ENCODE results near the gene ATP6AP2. TPM values are rescaled to one million over a fixed set of nuclear protein-coding genes. Genes with fewer than 3 reads are reported as not detected.
"Not testable (repeated sequence)": the region's sequence is repeated elsewhere in the genome, so short reads cannot be mapped to it uniquely, and the experiment has no call there.

The ATP6AP2 gene
- total RNA-seq, 1 experiment from 2014 or later, result 77.6 TPM

DNA sequence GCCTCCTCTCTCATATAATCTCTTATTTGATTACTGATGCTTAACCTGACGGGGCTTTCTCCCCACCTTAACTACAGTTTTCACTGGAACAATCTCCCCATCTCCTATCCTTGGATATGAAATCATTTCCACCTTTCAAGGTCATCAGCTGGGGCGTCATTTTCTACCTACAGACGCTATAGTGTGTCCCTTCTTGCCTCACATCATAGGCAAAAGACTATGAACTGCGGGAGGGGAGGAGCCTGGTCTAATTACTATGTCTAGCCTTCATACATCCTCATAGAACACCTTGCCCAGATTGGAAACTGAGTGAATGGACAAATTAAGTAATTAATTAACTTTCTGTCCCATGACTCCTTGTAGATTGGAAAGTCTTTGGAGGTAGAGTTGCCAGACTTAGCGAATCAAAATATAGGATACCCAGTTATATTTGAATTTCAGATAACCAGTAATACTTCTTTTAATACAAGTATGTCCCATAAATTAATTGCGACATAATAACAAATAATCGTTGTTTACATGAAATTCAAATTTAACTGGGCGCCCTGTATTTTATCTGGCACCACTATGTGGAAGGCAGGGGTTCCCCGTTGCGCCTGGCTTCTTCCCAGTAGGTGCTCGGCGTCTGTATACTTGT is 752 bp upstream of the ATP6AP2 start:
- Histone ChIP-seq H3K79me2 (ENCODE audit: low read length) (peaks cover 30% of the 10 kb centered on the region), H3K9me2 (replicated peaks; ENCODE audit: low read length) (no peaks in the 10 kb centered on the region), H3K4me1 (ENCODE audit: insufficient read depth, low read length) (no peaks in the 10 kb centered on the region; the same call in 1 of the 2 replicates), H3K27me3 (ENCODE audit: low read length) (no peaks in the 10 kb centered on the region), H4K20me1 (ENCODE audit: low read length) (no peaks in the 10 kb centered on the region), H2AFZ (ENCODE audit: low read length) (peak overlapping the region; percentile 95), H3K27ac (ENCODE audit: low read length) (no peak overlapping the region), H3F3A (ENCODE audit: low read length, unreplicated experiment) (no peaks in the 10 kb centered on the region), H3K9ac (ENCODE audit: low read length) (peak overlapping the region; percentile 59), H3K4me2 (ENCODE audit: low read length) (peak overlapping the region; percentile 86), H3K9me3 (ENCODE audit: low read length) (no peaks in the 10 kb centered on the region), H3K4me3 (ENCODE audit: low read length) (peak overlapping the region; percentile 88), H3K36me3 (ENCODE audit: low read depth, low read length) (no peaks in the 10 kb centered on the region)
- no peak for DNase-seq
- peak; percentile 61 for ATAC-seq
- intact Hi-C loops (cut with micrococcal nuclease), result no loop called here
- BruUV-seq (replicated peaks), result TSS peak; percentile 89
- ChIA-PET POLR2A (ENCODE audit: unreplicated experiment) (interaction anchor here (0.5 kb wide), 1 partner anchor 495 kb away, joined by 3 read pairs; no protein-coding TSS in a partner anchor), CTCF (no interaction called here)
- TF ChIP-seq EZH2 (IDR thresholded peaks at IDR 0.05; ENCODE audit: low read length, unreplicated experiment) (no peak), EZH2phosphoT487 (IDR thresholded peaks at IDR 0.05; ENCODE audit: borderline replicate concordance, low read length) (no peak)
- TF ChIP-seq, protein P1, sequence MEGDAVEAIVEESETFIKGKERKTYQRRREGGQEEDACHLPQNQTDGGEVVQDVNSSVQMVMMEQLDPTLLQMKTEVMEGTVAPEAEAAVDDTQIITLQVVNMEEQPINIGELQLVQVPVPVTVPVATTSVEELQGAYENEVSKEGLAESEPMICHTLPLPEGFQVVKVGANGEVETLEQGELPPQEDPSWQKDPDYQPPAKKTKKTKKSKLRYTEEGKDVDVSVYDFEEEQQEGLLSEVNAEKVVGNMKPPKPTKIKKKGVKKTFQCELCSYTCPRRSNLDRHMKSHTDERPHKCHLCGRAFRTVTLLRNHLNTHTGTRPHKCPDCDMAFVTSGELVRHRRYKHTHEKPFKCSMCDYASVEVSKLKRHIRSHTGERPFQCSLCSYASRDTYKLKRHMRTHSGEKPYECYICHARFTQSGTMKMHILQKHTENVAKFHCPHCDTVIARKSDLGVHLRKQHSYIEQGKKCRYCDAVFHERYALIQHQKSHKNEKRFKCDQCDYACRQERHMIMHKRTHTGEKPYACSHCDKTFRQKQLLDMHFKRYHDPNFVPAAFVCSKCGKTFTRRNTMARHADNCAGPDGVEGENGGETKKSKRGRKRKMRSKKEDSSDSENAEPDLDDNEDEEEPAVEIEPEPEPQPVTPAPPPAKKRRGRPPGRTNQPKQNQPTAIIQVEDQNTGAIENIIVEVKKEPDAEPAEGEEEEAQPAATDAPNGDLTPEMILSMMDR (conservative IDR thresholded peaks at IDR 0.05; ENCODE audit: low read depth, low read length), result no peak

DNA sequence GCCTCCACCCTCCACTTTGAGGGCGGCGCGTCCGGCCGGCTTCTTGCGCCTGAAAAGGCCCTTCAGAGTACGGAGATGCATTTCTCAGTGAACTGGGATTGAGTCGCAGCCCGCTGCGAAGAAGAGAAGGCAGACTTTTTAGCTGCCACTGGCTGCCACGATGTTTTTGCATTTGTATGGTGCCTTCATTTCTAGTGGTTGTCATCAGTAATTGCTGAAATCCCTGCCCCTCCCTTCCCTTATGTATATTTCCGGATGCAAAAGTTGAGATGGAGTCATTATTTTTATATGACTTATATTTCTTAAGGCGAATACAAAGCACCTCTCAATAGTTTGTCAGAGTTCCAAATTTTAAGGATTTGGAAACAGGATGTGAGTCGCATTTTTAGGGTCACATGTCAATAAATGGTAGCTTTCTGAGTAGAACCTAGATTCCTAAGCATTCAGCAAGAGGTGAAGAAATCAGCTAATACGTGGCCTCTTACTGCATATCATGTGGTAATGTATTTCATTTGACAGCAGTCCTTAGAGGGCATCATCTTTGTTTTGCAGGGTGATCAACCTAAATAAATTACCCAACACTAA is 658 bp downstream of the ATP6AP2 start:
- H2AFZ ChIP-seq (ENCODE audit: low read length), result peak overlapping the region; percentile 64
- POLR2A ChIA-PET (ENCODE audit: unreplicated experiment), result interaction anchor here (0.5 kb wide), 1 partner anchor 599 kb away, joined by 3 read pairs; no protein-coding TSS in a partner anchor
- CTCF ChIA-PET, result no interaction called here
- intact Hi-C loops (cut with micrococcal nuclease), result no loop called here
- peak overlapping the region; percentile 88 for H3K4me3 ChIP-seq (ENCODE audit: low read length)
- no peaks in the 10 kb centered on the region for H3K9me3 ChIP-seq (ENCODE audit: low read length)
- no peaks in the 10 kb centered on the region for H3K9me2 ChIP-seq (replicated peaks; ENCODE audit: low read length)
- H3K4me1 ChIP-seq (ENCODE audit: insufficient read depth, low read length), result no peaks in the 10 kb centered on the region; the same call in 1 of the 2 replicates
- TF ChIP-seq, protein P1 (conservative IDR thresholded peaks at IDR 0.05; ENCODE audit: low read depth, low read length), result no peak
- TF ChIP-seq EZH2phosphoT487 (IDR thresholded peaks at IDR 0.05; ENCODE audit: borderline replicate concordance, low read length), result no peak
- no peak for TF ChIP-seq EZH2 (IDR thresholded peaks at IDR 0.05; ENCODE audit: low read length, unreplicated experiment)
- H3K36me3 ChIP-seq (ENCODE audit: low read depth, low read length), result no peaks in the 10 kb centered on the region
- H4K20me1 ChIP-seq (ENCODE audit: low read length), result no peaks in the 10 kb centered on the region
- no peaks in the 10 kb centered on the region for H3K27me3 ChIP-seq (ENCODE audit: low read length)
- ATAC-seq (no peak), DNase-seq (peak; percentile 13)
- H3K9ac ChIP-seq (ENCODE audit: low read length), result peak overlapping the region; percentile 71
- H3F3A ChIP-seq (ENCODE audit: low read length, unreplicated experiment), result no peaks in the 10 kb centered on the region
- H3K27ac ChIP-seq (ENCODE audit: low read length), result no peak overlapping the region
- H3K4me2 ChIP-seq (ENCODE audit: low read length), result peak overlapping the region; percentile 89
- BruUV-seq (replicated peaks), result TSS peak; percentile 53
- H3K79me2 ChIP-seq (ENCODE audit: low read length), result peaks cover 37% of the 10 kb centered on the region

DNA sequence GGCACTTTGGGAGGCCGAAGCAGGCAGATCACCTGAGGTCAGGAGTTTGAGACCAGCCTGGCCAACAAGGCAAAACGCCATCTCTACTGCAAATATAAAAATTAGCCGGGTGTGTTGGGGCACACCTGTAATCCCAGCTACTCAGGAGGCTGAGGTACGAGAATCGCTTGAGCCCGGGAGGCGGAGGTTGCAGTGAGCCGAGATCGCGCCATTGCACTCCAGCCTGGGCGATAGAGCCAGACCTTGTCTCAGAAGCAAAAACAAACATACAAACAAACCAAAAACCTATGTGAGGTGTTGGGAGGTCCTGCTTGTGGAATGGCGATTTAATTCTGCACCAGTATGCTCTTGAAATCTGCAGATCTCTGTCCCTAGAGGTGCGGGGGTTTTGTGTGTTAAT is 1.4 kb downstream of the ATP6AP2 start:
- H3K4me1 ChIP-seq (ENCODE audit: insufficient read depth, low read length); H3K9me2 ChIP-seq (replicated peaks; ENCODE audit: low read length); H3F3A ChIP-seq (ENCODE audit: low read length, unreplicated experiment); H3K9me3 ChIP-seq (ENCODE audit: low read length); H3K9ac ChIP-seq (ENCODE audit: low read length); BruUV-seq (replicated peaks); ATAC-seq; CTCF ChIA-PET; POLR2A ChIA-PET (ENCODE audit: unreplicated experiment); H3K27me3 ChIP-seq (ENCODE audit: low read length); intact Hi-C loops (cut with micrococcal nuclease); DNase-seq; H3K36me3 ChIP-seq (ENCODE audit: low read depth, low read length); H2AFZ ChIP-seq (ENCODE audit: low read length); H4K20me1 ChIP-seq (ENCODE audit: low read length); H3K27ac ChIP-seq (ENCODE audit: low read length): not testable (repeated sequence)
- peak overlapping the region; percentile 88; the same call in 1 of the 2 replicates for H3K4me3 ChIP-seq (ENCODE audit: low read length)
- H3K79me2 ChIP-seq (ENCODE audit: low read length), result peaks cover 42% of the 10 kb centered on the region
- H3K4me2 ChIP-seq (ENCODE audit: low read length), result peak overlapping the region; percentile 89

Data from PC-3 (cell line).